Measurements from ENCODE around the gene CADPS2.

GRCh38 chr7:122675621-122676020 lies 210.6 kb downstream of the CADPS2 start:
- TF ChIP-seq POLR2A (IDR thresholded peaks at IDR 0.05) = no peak
- TF ChIP-seq, protein P1, sequence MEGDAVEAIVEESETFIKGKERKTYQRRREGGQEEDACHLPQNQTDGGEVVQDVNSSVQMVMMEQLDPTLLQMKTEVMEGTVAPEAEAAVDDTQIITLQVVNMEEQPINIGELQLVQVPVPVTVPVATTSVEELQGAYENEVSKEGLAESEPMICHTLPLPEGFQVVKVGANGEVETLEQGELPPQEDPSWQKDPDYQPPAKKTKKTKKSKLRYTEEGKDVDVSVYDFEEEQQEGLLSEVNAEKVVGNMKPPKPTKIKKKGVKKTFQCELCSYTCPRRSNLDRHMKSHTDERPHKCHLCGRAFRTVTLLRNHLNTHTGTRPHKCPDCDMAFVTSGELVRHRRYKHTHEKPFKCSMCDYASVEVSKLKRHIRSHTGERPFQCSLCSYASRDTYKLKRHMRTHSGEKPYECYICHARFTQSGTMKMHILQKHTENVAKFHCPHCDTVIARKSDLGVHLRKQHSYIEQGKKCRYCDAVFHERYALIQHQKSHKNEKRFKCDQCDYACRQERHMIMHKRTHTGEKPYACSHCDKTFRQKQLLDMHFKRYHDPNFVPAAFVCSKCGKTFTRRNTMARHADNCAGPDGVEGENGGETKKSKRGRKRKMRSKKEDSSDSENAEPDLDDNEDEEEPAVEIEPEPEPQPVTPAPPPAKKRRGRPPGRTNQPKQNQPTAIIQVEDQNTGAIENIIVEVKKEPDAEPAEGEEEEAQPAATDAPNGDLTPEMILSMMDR (IDR thresholded peaks at IDR 0.05 in 4 of 5, conservative IDR thresholded peaks at IDR 0.05 in 1 of 5) = no peak
